Measurements from ENCODE around the gene SUSD6. TPM values are rescaled to one million over a fixed set of nuclear protein-coding genes. Genes with fewer than 3 reads are reported as not detected.

The SUSD6 gene
- total RNA-seq, 1 donor, result 63.2 TPM

- no peaks in the 10 kb centered on the region for H3K9me3 ChIP-seq (ENCODE audit: low read depth, low read length)
- H3K4me1 ChIP-seq (ENCODE audit: insufficient read depth, low read length), result peaks cover 6% of the 10 kb centered on the region
- no peak overlapping the region for H3K4me3 ChIP-seq (ENCODE audit: low read length)
- no peaks in the 10 kb centered on the region for H3K27me3 ChIP-seq (ENCODE audit: insufficient read depth, low read length)
Observed at GRCh38 chr14:69760810-69761209, 149.4 kb downstream of the SUSD6 start.

- no peak overlapping the region for H3K4me3 ChIP-seq (ENCODE audit: low read length)
- peaks cover 24% of the 10 kb centered on the region for H3K4me1 ChIP-seq (ENCODE audit: insufficient read depth, low read length)
- no peaks in the 10 kb centered on the region for H3K27me3 ChIP-seq (ENCODE audit: insufficient read depth, low read length)
- no peaks in the 10 kb centered on the region for H3K9me3 ChIP-seq (ENCODE audit: low read depth, low read length)
Observed at GRCh38 chr14:69763761-69764510, 152.5 kb downstream of the SUSD6 start.

Other genes with a start within 250 kb of the SUSD6 start
- 61.7 TPM for gene ERH, start 213.3 kb upstream of the SUSD6 start, total RNA-seq
- gene SLC39A9, start 212.9 kb upstream of the SUSD6 start, total RNA-seq, result 37.2 TPM
- gene PLEKHD1, start 126.9 kb upstream of the SUSD6 start, total RNA-seq, result 0.31 TPM
- not detected for gene CCDC177, start 36.7 kb upstream of the SUSD6 start, total RNA-seq
- 920 TPM for gene SRSF5, start 155.5 kb downstream of the SUSD6 start, total RNA-seq
- not detected for gene SLC10A1, start 185.6 kb downstream of the SUSD6 start, total RNA-seq